ENCODE results near the gene SLX4IP. TPM values are rescaled to one million over a fixed set of nuclear protein-coding genes. Genes with fewer than 3 reads are reported as not detected.
A peak's percentile ranks its signal among the peaks of the same experiment; 100 is the strongest.

Gene SLX4IP
- total RNA-seq, 1 experiment from 2014 or later = 6.4 TPM

DNA sequence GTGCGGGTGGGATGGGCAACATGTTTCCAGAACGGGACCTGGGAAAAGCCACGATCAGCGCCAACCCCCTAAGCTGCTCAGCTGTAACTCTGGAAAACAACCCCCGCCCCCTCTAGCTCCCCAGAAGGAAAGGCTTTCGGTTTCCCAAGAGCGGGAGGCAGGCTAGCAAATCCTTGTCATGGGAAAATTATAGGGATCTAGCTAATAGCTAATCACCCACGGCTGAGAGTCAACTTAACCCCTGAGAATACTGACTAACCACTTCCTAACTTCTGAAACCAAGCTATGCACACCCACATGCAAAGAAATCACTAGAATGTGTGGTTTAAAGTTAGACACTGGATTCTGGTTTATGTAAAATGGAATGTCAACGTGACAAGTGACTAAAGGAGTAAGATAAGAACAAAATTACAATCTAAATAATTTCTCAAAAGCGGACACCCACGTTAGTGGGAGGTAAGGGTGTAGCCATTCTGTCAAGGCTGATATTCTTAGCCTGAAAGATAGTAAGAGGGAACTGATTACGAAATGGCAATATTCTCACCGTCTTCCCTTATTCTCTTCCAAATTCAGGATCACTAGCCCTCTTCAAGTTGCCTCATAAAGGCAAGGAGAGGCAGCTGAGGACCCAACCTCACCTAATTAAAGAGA, 218.6 kb downstream of the SLX4IP start:
- peaks cover 75% of the 10 kb centered on the region for H3K79me2 ChIP-seq (ENCODE audit: low read length)
- no peaks in the 10 kb centered on the region for H3F3A ChIP-seq (ENCODE audit: low read length, unreplicated experiment)
- TF ChIP-seq EZH2phosphoT487 (IDR thresholded peaks at IDR 0.05; ENCODE audit: borderline replicate concordance, low read length) (no peak), CTCF (conservative IDR thresholded peaks at IDR 0.05; ENCODE audit: low read depth, low read length) (no peak), EZH2 (IDR thresholded peaks at IDR 0.05; ENCODE audit: low read length, unreplicated experiment) (no peak)
- no peak for ATAC-seq
- no peak overlapping the region for H3K4me2 ChIP-seq (ENCODE audit: low read length)
- no peak for DNase-seq
- H3K4me3 ChIP-seq (ENCODE audit: low read length) = no peak overlapping the region
- peak overlapping the region; percentile 66 for H3K27ac ChIP-seq (ENCODE audit: low read length)
- CTCF ChIA-PET = interaction anchor here (0.6 kb wide), 2 partner anchors 40 to 49 kb away, joined by 3 to 4 read pairs; no protein-coding TSS in a partner anchor
- POLR2A ChIA-PET (ENCODE audit: unreplicated experiment) = interaction anchor here (0.7 kb wide), 1 partner anchor 986 kb away, joined by 3 read pairs; no protein-coding TSS in a partner anchor
- no peaks in the 10 kb centered on the region for H3K9me3 ChIP-seq (ENCODE audit: low read length)
- no TSS peak for BruUV-seq (replicated peaks)
- intact Hi-C loops (cut with micrococcal nuclease) = loop anchor here (5.0 kb wide), 1 partner anchor 101 kb away; no protein-coding TSS in a partner anchor
- no peak overlapping the region for H2AFZ ChIP-seq (ENCODE audit: low read length)
- peaks cover 17% of the 10 kb centered on the region for H3K4me1 ChIP-seq (ENCODE audit: insufficient read depth, low read length)
- peaks cover 97% of the 10 kb centered on the region for H3K36me3 ChIP-seq (ENCODE audit: low read depth, low read length)
- peaks cover 75% of the 10 kb centered on the region for H4K20me1 ChIP-seq (ENCODE audit: low read length)
- H3K27me3 ChIP-seq (ENCODE audit: low read length) = no peaks in the 10 kb centered on the region
- H3K9me2 ChIP-seq (replicated peaks; ENCODE audit: low read length) = no peaks in the 10 kb centered on the region
- peak overlapping the region; percentile 26 for H3K9ac ChIP-seq (ENCODE audit: low read length)

DNA sequence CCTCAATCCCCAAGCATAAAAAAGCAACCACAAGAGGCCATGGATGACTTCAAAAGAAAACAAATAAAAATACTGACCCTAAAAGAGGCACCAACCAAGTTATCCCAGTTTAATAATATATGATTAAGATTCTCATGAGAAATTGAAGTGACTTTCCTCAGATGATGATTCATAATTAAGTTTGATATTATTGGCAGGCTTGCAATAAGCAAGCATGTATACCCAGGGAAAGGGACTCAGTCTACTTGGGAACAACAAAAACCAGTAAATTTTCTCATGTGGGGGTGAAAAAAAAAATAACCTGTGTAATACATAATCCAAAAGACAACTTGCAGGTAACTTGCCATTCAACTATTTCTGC, 219.1 kb downstream of the SLX4IP start:
- Histone ChIP-seq H4K20me1 (ENCODE audit: low read length) (peaks cover 77% of the 10 kb centered on the region), H3K4me2 (ENCODE audit: low read length) (no peak overlapping the region), H3K9me3 (ENCODE audit: low read length) (no peaks in the 10 kb centered on the region), H2AFZ (ENCODE audit: low read length) (no peak overlapping the region), H3K79me2 (ENCODE audit: low read length) (peaks cover 80% of the 10 kb centered on the region), H3K4me1 (ENCODE audit: insufficient read depth, low read length) (peaks cover 17% of the 10 kb centered on the region), H3K4me3 (ENCODE audit: low read length) (no peak overlapping the region), H3K9ac (ENCODE audit: low read length) (no peak overlapping the region), H3K27ac (ENCODE audit: low read length) (peak overlapping the region; percentile 66), H3K36me3 (ENCODE audit: low read depth, low read length) (peaks cover 97% of the 10 kb centered on the region), H3F3A (ENCODE audit: low read length, unreplicated experiment) (peaks cover 2% of the 10 kb centered on the region), H3K27me3 (ENCODE audit: low read length) (no peaks in the 10 kb centered on the region), H3K9me2 (replicated peaks; ENCODE audit: low read length) (no peaks in the 10 kb centered on the region)
- DNase-seq = peak; percentile 38
- peak; percentile 32; the same call in 1 of the 2 replicates for ATAC-seq
- intact Hi-C loops (cut with micrococcal nuclease) = loop anchor here (5.0 kb wide), 1 partner anchor 102 kb away; no protein-coding TSS in a partner anchor
- POLR2A ChIA-PET (ENCODE audit: unreplicated experiment) = interaction anchor here (0.7 kb wide), 1 partner anchor 986 kb away, joined by 3 read pairs; no protein-coding TSS in a partner anchor
- CTCF ChIA-PET = no interaction called here
- TF ChIP-seq EZH2phosphoT487 (IDR thresholded peaks at IDR 0.05; ENCODE audit: borderline replicate concordance, low read length) (no peak), CTCF (conservative IDR thresholded peaks at IDR 0.05; ENCODE audit: low read depth, low read length) (no peak), EZH2 (IDR thresholded peaks at IDR 0.05; ENCODE audit: low read length, unreplicated experiment) (no peak)
- no TSS peak for BruUV-seq (replicated peaks)

DNA sequence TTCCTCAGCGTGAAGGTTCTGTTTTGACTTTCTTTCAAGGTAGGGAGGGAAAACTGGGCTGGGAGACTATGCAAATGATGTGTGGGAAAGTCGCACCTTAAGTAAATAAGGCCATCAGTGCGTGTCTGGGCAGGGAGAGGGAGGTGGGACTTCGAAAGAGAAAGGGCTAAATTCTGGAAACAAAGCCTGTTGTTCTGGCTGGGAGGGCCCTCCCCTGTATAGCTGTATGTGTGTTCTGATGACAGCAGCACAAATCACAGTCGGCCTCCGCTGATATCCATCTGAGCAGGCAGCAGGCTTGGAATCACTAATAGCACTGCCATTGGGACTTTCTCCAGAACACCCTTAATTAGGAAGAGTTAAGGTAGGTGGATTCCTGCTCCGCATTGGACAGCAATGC, 219.5 kb downstream of the SLX4IP start:
- no peak overlapping the region for H3K4me2 ChIP-seq (ENCODE audit: low read length)
- BruUV-seq (replicated peaks) = no TSS peak
- H3K9me2 ChIP-seq (replicated peaks; ENCODE audit: low read length) = no peaks in the 10 kb centered on the region
- H3K36me3 ChIP-seq (ENCODE audit: low read depth, low read length) = peaks cover 97% of the 10 kb centered on the region
- peaks cover 17% of the 10 kb centered on the region for H3K4me1 ChIP-seq (ENCODE audit: insufficient read depth, low read length)
- peaks cover 80% of the 10 kb centered on the region for H4K20me1 ChIP-seq (ENCODE audit: low read length)
- H3K27me3 ChIP-seq (ENCODE audit: low read length) = no peaks in the 10 kb centered on the region
- no peak overlapping the region for H3K4me3 ChIP-seq (ENCODE audit: low read length)
- peaks cover 84% of the 10 kb centered on the region for H3K79me2 ChIP-seq (ENCODE audit: low read length)
- TF ChIP-seq EZH2 (IDR thresholded peaks at IDR 0.05; ENCODE audit: low read length, unreplicated experiment) (no peak), EZH2phosphoT487 (IDR thresholded peaks at IDR 0.05; ENCODE audit: borderline replicate concordance, low read length) (no peak), CTCF (conservative IDR thresholded peaks at IDR 0.05; ENCODE audit: low read depth, low read length) (no peak)
- ATAC-seq = peak; percentile 23
- no peaks in the 10 kb centered on the region for H3K9me3 ChIP-seq (ENCODE audit: low read length)
- peaks cover 5% of the 10 kb centered on the region for H3F3A ChIP-seq (ENCODE audit: low read length, unreplicated experiment)
- ChIA-PET POLR2A (ENCODE audit: unreplicated experiment) (no interaction called here), CTCF (no interaction called here)
- H2AFZ ChIP-seq (ENCODE audit: low read length) = no peak overlapping the region
- DNase-seq = no peak
- intact Hi-C loops (cut with micrococcal nuclease) = loop anchor here (5.0 kb wide), 1 partner anchor 102 kb away; no protein-coding TSS in a partner anchor
- peak overlapping the region; percentile 66 for H3K27ac ChIP-seq (ENCODE audit: low read length)
- H3K9ac ChIP-seq (ENCODE audit: low read length) = no peak overlapping the region

Data from PC-3 (cell line).